ENCODE data around the gene BRD2.
"Not testable (repeated sequence)": the region's sequence is repeated elsewhere in the genome, so short reads cannot be mapped to it uniquely, and the experiment has no call there.

Gene BRD2

GRCh38 chr6:32968093-32968866, at the start of gene BRD2:
BRD2 (plus strand) TSS chr6:32968594; CDS start chr6:32972899, 4,305 bp downstream.
- DNase-seq, result peak; percentile 95 to 97

DNA sequence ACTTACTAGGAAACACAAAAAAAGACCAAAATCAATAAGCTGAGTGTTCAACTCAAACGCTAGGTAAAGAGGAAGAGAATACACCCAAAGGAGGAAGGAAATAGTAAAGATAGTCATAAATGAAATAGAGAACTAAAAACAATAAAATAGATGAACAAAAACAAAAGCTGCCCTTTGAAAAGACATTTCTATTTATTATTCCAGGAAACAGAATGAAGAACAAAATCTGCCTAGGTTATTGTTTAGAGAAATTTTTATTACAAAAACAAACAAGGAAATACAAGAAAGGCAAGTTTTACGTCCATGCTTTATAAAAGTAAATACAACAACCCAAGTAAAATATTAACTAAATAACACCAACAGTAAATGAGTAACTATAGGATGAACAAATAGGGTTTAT, 47.7 kb upstream of the BRD2 start:
- DNase-seq, result peak; percentile 41 to 48

DNA sequence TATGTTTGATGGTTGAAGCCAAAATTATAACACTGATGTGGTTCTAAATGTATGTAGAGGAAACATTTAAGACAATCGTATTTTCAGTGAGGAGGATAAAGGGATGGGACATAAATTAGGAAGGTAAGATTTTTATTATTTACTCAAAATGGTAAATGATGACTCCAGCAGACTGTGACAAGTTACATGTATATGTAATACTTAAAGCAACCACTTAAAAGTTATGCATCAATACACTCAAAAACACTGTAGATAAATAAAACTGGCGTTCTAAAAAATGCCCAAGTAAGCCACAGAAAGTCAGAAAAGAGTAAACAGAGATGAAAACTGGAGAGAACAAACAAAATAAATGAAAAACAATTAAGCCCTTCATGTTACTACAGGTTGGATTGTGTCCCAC, 46.3 kb upstream of the BRD2 start:
- DNase-seq, result no peak

- DNase-seq, result no peak
Observed at GRCh38 chr6:32931211-32931610, 37.2 kb upstream of the BRD2 start.

GRCh38 chr6:32932132-32932868, 36.1 kb upstream of the BRD2 start:
- no peak for DNase-seq

DNA sequence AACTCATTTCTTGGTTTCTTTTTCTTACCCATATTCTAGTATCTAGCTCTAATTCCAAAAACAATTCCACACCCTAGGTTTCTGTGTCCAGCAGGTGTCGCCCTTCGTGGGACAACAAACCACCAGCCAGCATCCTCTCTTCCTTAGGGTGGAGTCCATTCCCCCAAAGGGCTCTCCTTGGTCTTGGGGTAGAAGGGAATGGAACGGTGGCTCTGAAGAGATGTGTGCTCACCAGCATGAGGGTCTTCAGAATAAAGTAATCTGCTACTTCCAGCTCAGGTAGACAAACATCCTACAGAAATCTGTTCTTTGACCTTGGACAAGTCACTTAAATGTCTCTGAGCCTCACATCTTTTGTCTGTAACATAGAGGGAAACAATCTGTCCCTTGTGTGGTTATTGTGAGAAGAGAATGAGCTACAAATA, 34.7 kb upstream of the BRD2 start:
- DNase-seq, result peak; percentile 67 to 71

DNA sequence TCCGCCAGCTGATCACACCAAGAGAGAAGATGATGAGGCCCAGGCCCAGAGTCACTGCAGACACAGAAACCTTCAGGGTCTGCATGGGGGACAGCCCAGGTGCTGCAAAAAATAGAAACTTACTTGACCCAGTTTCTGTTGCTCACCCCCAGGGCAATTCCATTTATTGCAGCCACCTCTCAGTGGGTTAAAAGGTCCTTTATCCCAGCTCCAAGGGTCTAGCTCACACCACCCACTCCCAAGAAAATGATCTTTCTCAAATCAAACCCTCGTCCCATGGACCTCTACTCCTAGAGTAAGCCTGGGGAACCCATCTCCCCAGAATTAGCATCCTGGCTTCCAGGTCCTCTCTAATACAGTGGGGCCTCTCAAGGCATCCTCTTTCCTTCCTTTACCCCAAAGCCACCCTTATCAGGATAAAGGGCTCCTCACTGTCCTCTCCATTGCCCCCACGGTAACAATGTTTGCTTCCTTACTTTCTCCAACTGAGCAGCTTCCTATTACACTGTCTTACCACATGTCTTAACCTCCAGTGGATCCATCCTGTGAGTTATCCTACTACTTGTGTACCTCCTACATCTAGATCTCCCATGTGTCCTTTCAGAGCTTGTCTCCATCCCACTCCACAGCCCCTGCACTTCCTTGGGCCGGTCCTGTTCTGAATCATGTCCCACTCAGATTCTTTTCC, 32.7 kb upstream of the BRD2 start:
- no peak for DNase-seq

- peak in 1 of 2 experiments; percentile 16 for DNase-seq
Observed at GRCh38 chr6:32936239-32937152, 31.9 kb upstream of the BRD2 start.

DNA sequence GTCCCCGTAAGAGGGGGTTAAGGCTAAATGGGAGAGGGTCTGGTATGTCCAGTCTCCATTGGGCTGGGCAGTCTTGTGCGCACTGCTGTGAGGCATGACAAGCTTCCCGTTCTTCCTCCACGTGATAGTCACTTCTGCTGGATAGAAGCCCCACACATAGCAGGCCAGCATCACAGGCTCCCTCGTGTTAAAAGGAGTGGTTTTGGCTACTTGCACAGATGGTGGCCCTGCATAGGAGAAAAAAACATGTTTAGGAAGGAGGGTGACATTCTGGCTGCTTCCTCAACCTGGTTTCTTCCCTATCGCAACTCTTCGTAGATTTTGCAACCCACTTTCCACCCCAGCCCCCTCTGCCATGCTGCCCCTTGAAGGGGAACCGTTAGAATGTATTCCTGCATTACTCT, 31.2 kb upstream of the BRD2 start:
- peak; percentile 57 to 67 for DNase-seq

GRCh38 chr6:32938494-32938893, 29.9 kb upstream of the BRD2 start:
- DNase-seq, result no peak

- DNase-seq, result peak; percentile 62 to 73
Observed at GRCh38 chr6:32940656-32941213, 27.7 kb upstream of the BRD2 start, which contains the start of gene HLA-DMB. HLA-DMB (minus strand) TSS chr6:32941028; CDS start chr6:32940807, 221 bp downstream.

DNA sequence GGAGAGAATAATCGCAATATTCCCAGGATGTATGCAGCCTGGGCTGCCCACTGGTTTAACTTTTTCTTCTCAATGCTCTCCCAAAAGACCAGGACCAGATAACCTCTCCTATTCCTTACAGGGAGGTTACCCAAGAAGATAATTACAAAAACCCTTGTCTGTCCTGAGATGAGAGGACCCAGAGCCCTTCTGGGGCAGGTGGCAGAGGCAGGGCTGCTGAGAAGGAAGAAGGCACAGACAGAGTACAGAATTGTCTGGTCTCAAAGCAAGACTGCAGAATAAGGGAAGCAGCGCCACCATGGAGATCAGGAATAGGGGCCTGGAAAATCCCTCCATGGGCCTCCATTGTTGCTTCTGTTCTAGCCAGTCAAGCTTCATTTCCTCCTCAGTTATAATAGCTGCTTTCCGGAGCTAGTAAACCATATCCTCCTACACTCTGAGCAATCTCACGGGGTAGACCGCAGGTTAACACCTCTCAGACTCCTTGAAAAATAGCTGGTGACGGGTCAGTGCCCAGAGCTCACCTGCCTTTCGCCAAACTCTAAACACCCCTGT, 27.1 kb upstream of the BRD2 start:
- DNase-seq, result peak; percentile 19 to 25

GRCh38 chr6:32942555-32943123, 25.8 kb upstream of the BRD2 start:
- DNase-seq, result not testable (repeated sequence)

- peak; percentile 91 to 95 for DNase-seq
Observed at GRCh38 chr6:32943864-32944649, 24.3 kb upstream of the BRD2 start.

GRCh38 chr6:32945108-32945760, 23.2 kb upstream of the BRD2 start:
- peak; percentile 26 to 36 for DNase-seq

DNA sequence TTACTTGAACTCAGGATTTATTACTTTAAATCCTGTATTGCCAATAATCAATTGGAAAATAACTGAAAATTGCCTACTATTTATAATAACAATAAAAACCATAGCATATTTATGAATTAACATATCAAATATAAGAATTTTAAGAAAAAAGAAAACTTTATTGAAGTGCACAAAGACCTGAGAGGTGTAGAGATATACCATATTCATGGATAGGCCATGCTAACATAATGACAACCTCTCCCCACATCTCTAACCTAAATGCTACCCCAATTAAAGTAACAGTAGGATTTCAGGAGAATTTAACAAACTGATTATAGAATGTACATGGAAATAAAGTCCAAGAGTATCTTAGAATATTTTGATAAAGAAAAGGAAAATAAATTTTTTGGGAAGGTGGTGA, 22.4 kb upstream of the BRD2 start:
- DNase-seq, result no peak

DNA sequence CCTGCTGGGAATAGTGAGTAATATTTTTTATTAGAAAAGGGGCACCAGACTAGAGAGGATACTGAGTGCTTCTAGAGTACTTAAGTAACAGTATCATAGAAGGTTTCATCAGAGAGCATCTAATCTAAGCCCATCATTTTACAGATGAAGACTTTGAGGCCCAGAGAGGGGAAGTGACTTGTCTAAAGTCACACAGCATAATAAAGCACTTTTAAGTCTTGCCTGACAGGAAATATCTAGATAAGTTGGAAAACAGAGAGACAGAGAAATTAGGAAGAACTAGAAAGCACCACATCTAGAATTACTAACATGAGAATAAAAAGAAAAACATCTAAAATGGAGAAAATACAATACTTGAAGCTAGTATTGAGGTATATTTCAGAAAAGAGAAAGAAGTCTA, 21.5 kb upstream of the BRD2 start:
- no peak for DNase-seq

DNA sequence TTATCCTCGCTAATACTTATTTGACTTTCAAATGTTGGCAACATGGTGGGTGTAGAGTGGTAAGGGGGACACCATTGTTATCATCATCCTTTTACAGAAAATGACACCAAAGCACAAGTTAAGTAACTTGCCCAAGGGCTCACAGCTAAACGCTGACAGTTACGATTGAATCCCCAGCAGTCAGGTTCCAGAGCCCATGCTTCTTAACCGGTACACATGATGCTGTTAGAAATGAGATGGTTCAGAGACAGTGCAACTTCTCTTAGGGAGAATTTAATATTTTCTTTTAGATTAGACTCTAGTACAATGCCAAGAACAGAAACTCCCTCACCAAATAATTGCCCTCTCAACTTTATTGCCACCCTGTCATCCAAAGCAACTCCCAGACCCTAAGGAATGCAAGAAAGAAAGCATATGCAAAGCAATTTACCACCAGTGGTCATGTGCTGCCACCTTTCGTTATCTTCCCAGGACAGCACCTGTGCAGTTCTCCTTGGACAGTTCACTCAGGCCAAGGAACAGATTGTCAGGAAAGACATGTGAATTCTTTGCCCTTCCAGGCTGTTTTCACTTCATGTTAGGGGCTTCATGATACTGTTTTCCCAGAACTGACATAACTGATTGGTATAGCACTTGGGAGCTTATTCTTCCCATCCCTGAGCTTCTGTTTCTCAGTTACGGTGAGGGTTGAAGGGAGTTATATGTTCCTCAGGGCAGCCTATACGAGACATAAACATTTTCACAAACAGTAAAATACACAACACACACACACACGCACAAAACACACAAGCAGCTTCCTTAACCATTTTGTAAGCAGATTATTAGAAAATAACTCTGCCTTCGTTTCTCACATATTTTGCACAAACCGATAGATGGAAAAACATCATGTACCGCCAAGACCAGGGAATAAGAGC, 20.6 kb upstream of the BRD2 start:
- DNase-seq, result no peak

GRCh38 chr6:32949113-32949512, 19.3 kb upstream of the BRD2 start:
- no peak for DNase-seq

Measured in AML-193 (cell line).